HG02885 (cell line): ENCODE results near the gene UBL7.

Source experiments
- ATAC-seq: cut with Tn5 transposase; IDR thresholded peaks from one replicate; pipeline ENCODE4 v1.9.1; 2021; ENCODE audit warnings: mild to moderate bottlenecking; ENCODE audit not compliant: unreplicated experiment, poor library complexity

The UBL7 gene

DNA sequence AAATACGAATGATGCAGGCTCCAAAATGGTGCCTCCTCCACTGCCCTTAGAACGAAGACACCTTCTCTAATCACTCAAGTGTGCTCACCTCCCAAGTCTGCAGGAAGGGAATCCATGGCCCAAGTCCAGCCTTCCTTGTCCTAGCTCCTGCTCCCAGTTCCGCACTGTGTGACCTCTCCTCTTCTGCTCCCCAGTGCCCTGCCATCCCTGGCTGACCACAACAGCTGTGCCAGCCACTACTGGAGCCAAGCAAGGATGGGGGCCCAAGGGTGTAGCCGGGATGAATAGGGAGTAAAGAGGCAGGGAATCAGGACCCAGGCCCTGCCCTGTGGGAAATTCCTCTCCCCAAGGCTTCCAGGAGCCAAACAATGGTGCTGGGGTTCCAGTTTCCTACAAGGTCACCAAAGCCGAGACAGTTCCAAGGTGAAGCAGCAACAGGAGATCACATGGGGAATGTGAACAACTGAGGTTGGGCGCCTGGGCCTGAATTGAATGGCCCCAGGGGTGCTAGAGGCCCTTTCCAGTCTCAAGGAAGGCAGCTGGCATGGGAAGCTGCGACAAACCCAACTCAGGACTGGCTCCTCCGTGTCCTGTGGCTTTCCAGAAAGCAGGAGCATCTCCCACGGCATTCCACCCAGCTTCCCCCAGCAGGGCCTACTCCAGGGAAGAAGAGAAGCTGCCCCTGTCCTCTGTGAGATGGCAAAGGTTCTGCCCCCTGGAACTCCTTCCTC lies 47.4 kb downstream of the UBL7 start:
- ATAC-seq, result no peak

DNA sequence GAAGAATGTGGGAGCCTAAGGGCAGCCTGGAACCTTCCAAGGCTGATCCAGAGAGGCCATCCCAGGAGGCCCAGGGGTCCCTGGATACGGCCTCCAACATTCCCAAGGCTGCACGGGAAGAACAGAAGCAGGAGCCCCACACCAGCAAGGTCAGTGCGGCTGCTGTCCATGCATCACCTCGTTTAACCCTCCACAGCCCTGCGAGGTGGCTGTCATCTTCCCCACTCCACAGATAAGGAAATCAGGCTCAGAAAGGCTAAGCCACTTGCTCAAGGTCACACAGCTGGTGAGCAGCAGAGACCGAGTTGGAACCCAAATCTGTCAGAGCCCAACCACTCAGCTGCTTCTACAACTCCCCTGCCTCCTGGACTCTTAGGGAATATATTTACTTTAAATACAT lies 48.8 kb downstream of the UBL7 start:
- no peak for ATAC-seq

DNA sequence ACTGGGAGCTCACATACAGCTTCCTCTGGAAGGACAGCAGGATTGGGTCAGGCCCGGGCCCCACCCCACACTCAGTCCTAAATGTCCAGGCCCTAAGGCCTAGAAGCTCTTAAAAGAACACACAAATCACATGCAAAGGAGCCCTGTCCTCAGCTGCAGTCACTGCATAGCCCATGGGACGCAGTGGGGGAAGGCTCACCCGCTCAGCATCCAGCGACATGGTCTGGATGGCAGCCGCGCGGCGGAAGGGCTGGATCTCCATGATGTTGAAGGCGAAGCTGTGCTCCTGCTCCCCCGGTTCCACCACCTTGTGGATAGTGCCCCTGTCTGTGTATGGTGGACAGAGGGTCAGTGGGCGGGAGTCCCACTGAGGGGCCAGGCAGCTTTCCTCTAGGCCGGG lies 49.3 kb downstream of the UBL7 start:
- ATAC-seq, result no peak

DNA sequence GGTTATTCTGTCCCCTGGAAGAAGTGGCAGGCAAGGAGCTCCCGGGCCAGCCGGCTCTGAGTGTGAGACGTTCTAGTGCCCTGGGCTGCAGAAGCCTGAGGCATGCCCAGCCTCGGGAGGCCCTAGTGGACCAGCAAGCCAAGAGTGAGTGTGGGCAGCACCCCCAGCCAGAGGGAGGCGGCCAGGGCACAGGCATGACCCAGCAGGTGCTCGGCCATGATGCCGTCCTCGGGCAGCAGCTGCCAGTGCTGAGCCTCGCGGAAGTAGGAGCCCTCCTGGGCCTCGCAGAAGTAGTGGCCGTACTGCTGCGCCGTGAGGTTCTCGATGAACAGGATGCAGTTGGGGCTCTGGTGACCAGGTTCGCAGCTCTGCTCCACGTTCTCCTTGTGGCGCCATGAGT lies 50.5 kb downstream of the UBL7 start:
- no peak for ATAC-seq

DNA sequence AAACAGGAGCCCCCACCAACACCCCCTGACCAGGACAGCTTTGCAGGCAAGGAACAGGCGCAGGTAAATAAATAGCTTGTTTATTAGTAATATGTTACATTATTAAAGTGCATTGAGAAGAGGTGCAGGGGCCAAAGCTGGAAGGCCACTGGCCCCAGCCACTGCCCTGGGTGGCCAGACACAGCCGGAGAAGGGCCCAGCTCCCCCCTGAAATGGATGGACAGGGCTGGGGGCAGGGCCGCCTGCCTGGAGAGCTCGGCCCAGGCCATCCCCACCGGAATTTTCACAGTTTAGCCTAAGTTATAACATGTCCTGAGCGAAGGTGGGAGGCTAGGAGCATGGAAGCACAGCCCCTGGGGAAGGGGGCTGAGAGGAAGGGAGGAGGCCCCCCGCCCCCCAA lies 51.7 kb downstream of the UBL7 start:
- no peak for ATAC-seq

DNA sequence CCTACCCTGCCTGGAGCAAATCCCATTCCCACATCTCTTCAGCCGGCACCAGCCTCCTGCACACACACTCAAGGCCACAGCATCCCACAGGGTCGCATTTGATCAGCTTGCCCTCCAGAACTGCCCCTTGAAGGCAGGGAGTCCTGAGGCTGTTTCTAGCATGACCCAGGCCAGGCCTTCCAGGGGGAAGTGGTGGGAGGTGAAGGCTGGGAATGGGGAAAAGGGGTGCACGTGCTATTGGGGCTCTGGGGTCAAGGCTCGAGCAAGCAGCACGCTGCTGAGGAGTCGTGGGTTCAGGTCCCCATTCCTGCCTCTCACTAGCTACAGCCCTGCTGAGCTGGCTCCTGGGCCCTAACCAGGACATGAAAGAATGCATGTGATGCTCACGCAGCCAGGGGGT lies 52.1 kb downstream of the UBL7 start:
- no peak for ATAC-seq

DNA sequence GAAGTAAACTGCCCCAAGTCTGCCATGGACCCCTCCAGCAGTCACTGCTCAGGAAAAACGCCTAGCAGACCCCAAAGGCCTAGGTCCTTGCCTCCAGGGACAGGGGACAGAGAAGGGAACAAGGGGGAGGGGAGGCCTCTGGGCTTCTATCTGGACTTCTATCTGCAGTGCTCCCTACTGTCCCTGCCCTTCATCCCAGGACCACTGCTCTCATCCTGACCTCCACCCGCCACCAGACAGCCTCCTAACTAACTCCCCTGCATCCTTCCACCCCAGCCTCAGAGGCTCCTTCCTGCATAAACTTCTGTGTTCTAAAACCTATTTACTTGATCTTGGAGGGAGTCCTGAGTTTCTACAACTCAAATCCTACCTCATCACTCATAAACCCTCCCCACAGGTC lies 52.6 kb downstream of the UBL7 start:
- no peak for ATAC-seq

DNA sequence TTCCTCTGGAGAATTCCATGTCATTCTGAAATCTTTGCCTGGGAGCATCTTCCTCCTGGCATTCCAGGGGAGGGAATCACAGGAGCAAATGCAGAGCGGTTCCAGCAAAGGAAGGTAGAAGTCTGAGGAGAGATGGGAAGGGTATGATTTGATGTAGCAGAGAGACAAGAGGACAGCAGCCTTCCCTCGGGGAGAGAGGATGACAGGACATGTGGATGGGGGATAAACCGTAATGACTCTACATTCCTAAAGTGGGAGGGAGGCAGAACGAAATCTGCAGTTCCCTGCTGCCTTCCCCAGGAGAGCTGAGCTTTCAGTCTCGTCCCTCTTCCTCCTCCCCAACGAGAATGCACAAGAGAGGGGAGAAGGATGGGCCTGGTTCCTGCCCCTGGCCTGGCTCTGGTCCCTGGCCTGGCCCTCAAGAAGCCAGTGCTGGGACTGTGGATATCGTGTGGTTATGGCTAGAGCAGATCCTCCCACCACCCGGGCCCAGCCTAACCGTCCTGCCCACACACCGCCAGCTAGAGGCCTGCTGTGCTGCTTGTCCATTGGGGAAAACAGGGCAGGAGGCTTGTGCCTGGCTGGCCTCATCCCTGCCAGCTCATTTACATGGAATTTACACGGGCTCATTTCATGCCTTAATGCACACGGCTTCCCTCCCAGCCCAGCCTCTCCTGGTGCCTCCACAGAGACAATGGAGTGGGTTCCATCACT lies 53.8 kb downstream of the UBL7 start:
- no peak for ATAC-seq

DNA sequence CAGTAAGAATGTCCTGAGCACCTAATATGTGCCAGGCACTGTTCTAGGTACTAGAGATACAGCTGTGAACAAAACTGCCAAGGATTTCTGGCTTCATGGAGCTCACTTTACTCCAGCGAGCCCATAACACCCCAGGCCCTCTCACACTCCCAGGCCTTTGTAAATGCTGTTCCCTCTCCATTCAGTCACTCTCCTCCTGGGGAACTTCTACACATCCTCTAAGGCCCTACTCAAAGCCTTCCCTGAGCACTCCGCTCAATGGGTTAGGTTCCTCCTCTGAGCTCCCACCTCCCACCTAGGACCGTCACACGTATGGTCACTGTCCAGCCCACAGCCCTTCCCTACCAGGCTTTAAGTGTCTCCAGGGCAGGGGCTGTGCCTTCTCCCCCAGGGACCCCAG lies 54.4 kb downstream of the UBL7 start:
- no peak for ATAC-seq

DNA sequence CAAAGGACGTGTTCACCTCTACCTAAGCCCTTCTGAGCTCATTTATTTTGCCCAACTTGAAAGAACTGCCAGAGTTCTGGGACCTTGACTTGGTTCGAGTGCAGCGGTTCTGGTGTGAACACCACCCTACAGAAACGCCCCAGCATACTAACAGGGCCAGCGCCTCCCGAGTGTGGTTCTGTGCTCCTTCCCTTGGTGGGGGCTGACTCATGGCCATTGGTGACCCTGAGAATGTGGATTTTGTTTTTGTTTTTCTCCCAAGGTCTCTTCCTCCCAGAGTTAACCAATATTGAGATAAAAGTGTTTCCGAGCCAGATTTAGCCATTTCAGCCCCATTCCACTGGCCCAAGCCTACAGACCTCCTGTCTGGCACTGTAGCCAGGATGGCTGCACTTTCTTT lies 55.1 kb downstream of the UBL7 start:
- no peak for ATAC-seq

DNA sequence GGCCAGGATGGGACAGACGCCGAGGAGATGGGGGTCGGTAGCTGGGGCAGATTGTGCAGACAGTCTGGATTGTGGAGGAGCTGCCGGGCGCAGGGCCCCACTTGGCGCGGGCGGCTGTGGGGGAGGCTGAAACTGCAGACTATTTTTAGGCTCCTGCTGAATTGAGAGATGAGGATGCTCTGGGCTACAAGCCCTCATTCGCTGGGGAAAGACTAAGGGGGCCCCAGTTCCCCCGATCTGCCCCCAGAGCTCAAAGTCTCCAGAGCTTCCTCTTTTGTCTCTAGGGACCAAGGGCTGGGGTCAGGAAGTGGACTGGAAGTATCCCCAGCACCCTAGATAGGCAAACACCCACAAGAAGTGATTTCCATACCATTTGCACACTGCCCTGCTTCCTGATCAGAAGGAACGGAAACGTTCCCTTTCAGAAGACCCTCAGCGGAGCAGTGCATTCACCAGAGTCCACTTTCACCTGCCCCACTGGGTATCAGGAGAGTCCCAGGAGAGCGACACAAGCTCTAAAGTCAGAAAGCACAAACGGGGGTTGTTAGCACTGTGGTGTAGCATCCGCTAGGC lies 56.9 kb downstream of the UBL7 start:
- peak; percentile 26 for ATAC-seq

DNA sequence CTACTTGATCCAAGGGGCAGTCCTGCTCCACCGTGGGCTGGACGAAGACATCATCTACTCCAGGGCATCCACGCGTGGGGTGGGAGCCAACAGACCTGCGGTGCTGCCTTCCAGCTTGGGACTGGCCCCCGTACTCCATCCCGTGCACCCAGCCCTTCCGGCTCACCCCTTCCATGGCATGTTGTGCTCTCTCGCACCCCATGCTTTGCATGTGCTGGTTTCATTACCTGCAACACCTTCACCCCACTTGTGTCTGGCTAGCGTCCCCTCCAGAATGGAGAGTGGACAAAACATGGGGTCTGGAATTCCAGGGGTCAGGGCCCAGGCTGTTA lies 57.4 kb downstream of the UBL7 start:
- no peak for ATAC-seq

DNA sequence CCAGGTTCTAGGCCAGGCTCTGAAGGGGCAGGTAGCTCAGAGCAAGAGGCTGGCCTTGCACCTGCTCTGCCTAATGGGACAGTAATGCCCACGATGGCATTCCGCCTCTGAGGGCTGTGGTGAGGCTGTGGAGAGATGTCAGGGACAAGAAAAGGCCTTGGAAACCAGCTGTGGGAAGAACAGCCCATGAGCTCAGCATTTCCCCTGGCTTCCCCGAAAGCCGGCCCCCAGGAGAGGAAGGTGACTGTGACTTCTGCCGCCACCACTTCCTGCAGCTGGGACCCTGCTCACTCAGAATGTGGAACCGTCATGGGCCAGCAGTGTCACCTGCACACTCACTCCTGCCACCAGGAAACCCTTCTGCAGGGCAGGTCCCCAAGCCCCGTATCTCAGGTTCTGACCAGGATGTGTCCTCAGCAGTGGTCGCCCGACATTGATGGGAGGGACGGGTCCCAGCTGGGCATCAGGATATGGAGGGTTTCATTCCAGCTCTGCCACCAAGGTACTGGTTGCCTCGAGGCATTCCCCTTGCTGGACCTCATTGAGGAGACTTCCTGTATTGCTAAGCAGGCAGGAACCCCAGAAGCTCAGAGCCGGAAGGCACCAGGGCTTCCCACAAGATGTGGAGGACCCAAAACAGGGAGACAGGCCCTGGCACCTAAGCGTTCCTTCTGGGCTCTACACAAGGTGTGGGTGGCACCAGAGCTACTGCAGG lies 57.9 kb downstream of the UBL7 start:
- ATAC-seq, result peak; percentile 36

DNA sequence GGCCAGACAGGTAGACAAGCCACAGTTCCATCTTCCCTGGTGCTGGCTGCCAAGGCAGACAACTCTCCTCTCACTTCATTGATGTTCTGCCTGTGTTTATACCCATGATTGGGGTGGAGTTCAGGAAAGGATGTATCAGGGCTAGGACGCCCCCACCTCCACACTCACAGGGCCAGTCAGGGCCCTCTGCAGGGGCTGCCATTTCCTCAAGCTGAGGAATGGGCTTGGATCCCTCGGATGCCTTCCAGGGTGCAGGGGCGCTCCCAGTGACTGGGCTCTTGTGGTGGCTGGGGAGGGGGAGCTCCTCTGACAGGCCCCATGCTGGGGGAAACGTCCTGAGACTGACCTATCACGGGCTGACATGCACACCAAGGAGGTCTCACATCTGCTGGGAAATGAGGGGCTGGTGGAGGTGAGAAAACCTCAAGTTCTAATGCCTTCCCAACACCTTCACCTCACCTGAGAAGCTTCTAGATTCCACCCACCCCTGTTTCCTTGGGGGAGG lies 58.6 kb downstream of the UBL7 start:
- ATAC-seq, result no peak

DNA sequence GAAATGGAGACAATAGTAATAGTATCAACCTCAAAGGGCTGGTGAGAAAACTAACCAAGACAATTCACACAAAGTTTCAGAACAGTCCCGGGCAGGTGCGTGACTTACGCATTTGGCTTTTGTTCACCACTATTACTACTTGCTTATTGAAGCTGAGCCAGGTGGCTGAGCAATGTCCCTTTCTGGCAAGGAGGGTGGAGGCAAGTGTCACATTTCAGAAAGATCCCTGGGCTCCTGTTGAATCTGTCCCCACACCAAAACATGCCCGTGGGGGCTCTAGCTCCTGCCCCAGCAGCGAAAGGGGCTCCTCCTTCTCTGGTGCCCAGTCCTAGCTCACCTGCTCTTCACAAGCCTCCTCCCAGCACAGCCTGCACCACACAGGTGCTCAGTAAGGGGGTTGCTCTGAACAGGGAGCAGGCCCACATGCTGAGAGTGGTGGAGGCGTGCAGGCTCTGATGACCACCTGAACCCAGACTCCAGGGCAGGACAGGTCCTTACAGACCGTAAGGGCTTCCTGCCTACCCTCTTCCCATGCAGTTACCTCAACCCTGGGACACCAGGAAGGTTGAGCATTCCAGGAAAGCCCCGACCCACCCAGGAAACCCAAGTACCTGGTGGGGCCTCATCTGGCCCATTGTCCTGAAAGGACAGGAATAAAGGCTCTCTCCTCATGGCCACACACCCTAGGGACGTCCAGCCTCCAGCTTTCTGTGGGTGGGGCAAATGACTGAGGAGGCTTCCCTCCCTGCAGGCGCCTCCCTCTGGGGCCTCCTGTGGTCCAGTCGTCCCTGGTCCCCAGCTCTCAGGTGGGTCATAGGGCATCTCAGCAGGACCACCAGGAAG lies 59.8 kb downstream of the UBL7 start:
- ATAC-seq, result no peak

DNA sequence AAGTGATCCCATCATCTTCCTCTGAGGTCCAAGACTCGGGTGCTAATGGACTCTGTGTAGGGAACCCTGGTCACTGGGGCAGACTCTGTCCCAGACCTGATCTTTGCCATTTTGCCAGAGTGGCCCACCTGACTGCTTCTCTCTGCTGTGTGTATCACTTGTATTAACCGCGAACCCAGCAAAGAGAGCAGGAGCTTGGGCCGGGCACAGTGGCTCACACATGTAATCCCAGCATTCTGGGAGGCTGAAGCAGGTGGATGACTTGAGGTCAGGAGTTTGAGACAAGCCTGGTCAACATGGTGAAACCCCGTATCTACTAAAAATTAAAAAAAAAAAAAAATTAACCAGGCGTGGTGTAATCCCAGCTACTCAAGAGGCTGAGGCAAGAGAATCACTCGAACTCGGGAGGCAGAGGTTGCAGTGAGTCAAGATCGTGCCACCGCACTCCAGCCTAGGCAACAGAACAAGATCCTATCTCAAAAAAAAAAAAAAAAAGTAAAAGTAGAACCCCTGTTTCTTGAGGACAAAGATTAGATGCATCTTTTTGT lies 60.6 kb downstream of the UBL7 start:
- ATAC-seq, result no peak

DNA sequence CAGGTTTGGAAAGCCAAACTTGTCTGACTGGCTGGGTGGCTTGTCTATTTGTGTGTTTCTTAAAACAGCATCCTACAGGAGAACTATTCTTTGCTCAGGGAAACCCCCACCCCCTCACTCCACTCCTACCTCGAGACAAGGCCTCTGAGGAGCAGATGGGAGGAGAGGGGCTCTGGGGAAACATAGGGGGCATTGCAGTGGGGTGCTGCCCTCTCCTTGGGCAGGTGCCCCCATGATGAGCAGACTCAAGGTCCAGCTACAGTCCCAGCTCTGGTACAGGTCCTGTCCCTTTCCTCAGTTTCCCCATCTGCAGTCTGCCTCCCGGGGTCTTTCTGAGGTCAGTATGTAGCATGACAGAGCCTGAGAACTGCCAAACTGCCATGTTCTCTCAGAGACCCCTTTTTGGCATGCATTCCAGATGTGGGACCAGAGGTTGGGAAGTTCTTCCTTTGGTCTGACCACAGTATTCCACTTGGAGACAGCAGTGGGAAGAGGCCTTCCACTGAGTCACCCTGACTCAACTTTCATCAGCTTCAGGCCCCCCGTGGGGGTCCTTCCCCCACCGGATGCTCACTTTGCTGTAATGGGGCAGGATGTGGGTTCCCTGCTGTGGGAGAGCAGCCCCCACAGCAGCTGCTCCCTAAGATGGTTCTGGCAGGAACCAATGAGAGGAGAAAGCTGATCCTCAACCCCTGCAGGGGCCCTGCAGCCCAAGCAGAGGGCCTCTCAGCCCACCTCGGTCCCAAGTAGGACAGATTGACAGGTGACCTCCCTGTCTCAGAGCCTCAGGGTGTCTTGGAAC lies 61.2 kb downstream of the UBL7 start:
- no peak for ATAC-seq

DNA sequence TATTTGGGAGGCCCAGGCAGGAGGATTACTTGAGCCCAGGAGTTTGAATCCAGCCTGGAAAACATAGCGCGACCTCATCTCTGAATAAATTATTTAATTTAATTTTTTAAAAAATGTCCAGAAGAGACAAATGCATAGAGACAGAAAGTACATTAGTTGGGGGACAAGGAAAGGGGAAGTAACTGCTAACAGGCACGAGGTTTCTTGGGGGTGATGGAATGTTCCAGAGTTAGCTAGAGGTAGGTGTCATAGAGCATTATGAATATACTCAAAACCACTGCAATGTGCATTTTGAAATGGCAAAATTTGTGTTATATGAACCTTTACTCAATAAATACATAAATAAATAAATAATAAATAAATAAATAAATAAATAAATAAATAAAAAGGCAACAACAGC lies 61.9 kb downstream of the UBL7 start:
- ATAC-seq, result no peak

DNA sequence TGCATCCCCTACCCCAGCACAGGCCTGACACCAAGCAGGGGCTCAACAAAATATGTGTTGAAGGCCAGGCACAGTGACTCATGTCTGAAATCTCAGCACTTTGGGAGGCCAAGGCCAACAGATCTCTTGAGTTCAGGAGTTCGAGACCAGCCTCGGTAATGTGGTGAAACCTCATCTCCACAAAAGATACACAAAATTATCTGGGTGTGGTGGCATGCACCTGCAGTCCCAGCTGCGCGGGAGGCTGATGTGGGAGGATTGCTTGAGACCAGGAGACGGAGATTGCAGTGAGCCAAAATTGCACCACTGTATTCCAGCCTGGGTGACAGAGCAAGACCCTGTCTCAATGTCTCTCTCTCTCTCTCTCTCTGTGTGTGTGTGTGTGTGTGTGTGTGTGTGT lies 62.8 kb downstream of the UBL7 start:
- no peak for ATAC-seq
